Measurements from ENCODE around the gene ADK.
"Not testable (repeated sequence)": the region's sequence is repeated elsewhere in the genome, so short reads cannot be mapped to it uniquely, and the experiment has no call there.

The ADK gene

GRCh38 chr10:74146980-74147379 is 4.0 kb upstream of the ADK start:
- not testable (repeated sequence) for DNase-seq

- no peak for DNase-seq
These were observed 624 bp upstream of the ADK start, which contains the start of gene AP3M1 for GRCh38 chr10:74150204-74150989. TSS of gene AP3M1 (minus strand) at chr10:74150828. CDS start at chr10:74138379, 12,449 bp downstream.

GRCh38 chr10:74151879-74152722 is 1.1 kb downstream of the ADK start:
- DNase-seq, result peak; percentile 14

GRCh38 chr10:74153123-74153522 is 2.1 kb downstream of the ADK start:
- peak; percentile 42 for DNase-seq

GRCh38 chr10:74153676-74154075 is 2.7 kb downstream of the ADK start:
- no peak for DNase-seq

- no peak for DNase-seq
These were observed 5.9 kb downstream of the ADK start for GRCh38 chr10:74156919-74157289.

GRCh38 chr10:74160013-74160412 is 9.0 kb downstream of the ADK start:
- DNase-seq, result no peak

- DNase-seq, result no peak
These were observed 12.5 kb downstream of the ADK start for GRCh38 chr10:74163319-74164068.

- DNase-seq, result no peak
These were observed 13.9 kb downstream of the ADK start for GRCh38 chr10:74164716-74165529.

- DNase-seq, result no peak
These were observed 14.5 kb downstream of the ADK start for GRCh38 chr10:74165530-74165901.

GRCh38 chr10:74167443-74167842 is 16.4 kb downstream of the ADK start:
- no peak for DNase-seq

- no peak for DNase-seq
These were observed 20.6 kb downstream of the ADK start for GRCh38 chr10:74171625-74172024.

GRCh38 chr10:74174521-74174920 is 23.5 kb downstream of the ADK start:
- no peak for DNase-seq

GRCh38 chr10:74175510-74176379 is 24.7 kb downstream of the ADK start:
- no peak for DNase-seq

GRCh38 chr10:74176380-74177139 is 25.5 kb downstream of the ADK start:
- peak; percentile 97 for DNase-seq

GRCh38 chr10:74177140-74177677 is 26.2 kb downstream of the ADK start:
- DNase-seq, result no peak

GRCh38 chr10:74178042-74178791 is 27.2 kb downstream of the ADK start:
- DNase-seq, result no peak

GRCh38 chr10:74179111-74179710 is 28.2 kb downstream of the ADK start:
- no peak for DNase-seq

GRCh38 chr10:74186678-74187077 is 35.7 kb downstream of the ADK start:
- DNase-seq, result no peak

All from eye (tissue), 1 donor.